Heart left ventricle (tissue), 13 donors: ENCODE data around the gene CYP1B1.

Experiments
- POLR2A ChIP-seq, 2 donors: fragments of 450-650 bp; IDR thresholded peaks; one replicate each; pipeline ENCODE4 v1.6.1; 2017; ENCODE audit warnings: antibody characterized with exemption in 2 of 2, mild to moderate bottlenecking in 2 of 2, moderate library complexity in 2 of 2
- TF ChIP-seq, protein P1 (sequence below), 12 donors: fragments of 200-600 bp; sonication (generic) in 4 of 12; IDR thresholded peaks; one replicate each; pipeline versions ENCODE4 v1.5.0 to v1.8.0; 2018 to 2022; ENCODE audit warnings: antibody characterized with exemption in 12 of 12, mild to moderate bottlenecking in 5 of 12
- donor health status: ischemic (EF 13 %, LVEDD 7.1; RV severe dilation, severe dysfunction).
- donor health status: DM: no; HTN: yes; CAD: no.
- donor health status: DM: no; HTN: no; CAD: no.
- donor health status: ischemic (EF 25% LVEDD 6.9; RV normal size, moderate dysfunction).
- donor health status: ischemic (EF 25% LVEDD 5.7; RV mildly dilated, moderate dysfunction).
- donor health status: ischemic (EF 35%, LVEDD 5.7; RV mildly dilated, moderate dysfunction).
- donor health status: nonischemic (EF 11% LVEDD 7.7; RV severe dilation, severe dysfunction).
- donor health status: DM: yes; HTN: yes; CAD: no.
- donor health status: PGD.
- donor health status: ischemic (EF 29% LVEDD 5.4; RV normal size, mild dysfunction).
- donor health status: nonischemic (EF 23%, LVEDD 6.1; RV moderate dilation, normal function).

DNA sequence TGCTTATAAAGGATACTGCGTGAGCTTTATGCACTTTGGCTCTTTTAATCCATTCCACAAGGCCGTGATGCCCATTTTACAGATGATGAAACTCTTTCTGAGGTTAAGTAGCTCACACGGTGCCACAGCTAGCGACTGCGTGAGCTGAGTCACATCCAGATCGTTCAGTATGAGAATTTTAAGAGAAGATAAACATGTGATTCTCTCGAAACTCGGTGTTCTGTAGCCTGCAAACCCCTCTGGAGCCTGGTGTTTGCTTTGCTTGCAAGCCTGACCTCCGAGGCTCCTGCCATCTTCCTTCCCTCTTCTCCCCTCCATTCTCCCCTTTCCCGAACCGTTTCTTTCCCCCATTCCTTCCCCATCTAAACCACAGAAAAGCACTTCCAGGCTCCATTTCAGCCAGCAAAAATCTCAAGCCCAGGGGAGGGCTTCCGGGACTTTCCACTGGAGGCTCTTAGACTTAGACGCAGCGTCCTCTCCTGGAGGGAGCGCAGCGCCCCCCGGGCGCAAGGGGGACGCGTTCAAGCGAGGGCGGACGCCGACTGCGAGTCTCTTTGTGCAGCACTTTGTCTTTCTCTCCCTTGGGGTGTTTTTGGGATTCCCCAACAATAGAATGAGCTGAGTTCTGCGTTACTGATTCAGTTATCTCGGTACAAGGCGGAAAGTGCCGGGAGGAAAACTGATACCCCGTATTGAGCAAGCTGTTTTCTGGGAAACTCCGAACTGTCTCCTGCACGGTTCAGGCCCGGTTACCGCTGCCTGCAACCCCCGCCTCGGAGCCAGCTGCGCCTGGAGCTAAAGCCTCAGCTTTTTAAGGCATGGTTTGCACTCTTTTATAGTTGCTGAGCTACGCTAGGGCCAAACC is 38.0 kb downstream of the CYP1B1 start:
- TF ChIP-seq, protein P1, sequence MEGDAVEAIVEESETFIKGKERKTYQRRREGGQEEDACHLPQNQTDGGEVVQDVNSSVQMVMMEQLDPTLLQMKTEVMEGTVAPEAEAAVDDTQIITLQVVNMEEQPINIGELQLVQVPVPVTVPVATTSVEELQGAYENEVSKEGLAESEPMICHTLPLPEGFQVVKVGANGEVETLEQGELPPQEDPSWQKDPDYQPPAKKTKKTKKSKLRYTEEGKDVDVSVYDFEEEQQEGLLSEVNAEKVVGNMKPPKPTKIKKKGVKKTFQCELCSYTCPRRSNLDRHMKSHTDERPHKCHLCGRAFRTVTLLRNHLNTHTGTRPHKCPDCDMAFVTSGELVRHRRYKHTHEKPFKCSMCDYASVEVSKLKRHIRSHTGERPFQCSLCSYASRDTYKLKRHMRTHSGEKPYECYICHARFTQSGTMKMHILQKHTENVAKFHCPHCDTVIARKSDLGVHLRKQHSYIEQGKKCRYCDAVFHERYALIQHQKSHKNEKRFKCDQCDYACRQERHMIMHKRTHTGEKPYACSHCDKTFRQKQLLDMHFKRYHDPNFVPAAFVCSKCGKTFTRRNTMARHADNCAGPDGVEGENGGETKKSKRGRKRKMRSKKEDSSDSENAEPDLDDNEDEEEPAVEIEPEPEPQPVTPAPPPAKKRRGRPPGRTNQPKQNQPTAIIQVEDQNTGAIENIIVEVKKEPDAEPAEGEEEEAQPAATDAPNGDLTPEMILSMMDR (IDR thresholded peaks at IDR 0.05), result peak in 10 of 12 donors; percentile 11 to 57 (median 32)
- TF ChIP-seq POLR2A (IDR thresholded peaks at IDR 0.05), result no peak
